Transverse colon (tissue), 3 donors: Measurements from ENCODE around the gene SMYD1.

Source experiments
- CTCF ChIP-seq, 5 experiments: fragments of 200-600 bp in 3 of 5; fragments of 450-650 bp in 2 of 5; sonication (generic) in 3 of 5; IDR thresholded peaks; 1 replicate in 2 of 5; 2 replicates in 3 of 5; pipeline ENCODE4 v1.5.1; 2016 to 2017; ENCODE audit warnings: antibody characterized with exemption in 5 of 5, inconsistent platforms in 3 of 5, mild to moderate bottlenecking in 2 of 5, moderate library complexity in 1 of 5
- POLR2A ChIP-seq: fragments of 450-650 bp; IDR thresholded peaks from one replicate; pipeline ENCODE4 v1.6.1; 2016; ENCODE audit warnings: antibody characterized with exemption, mild to moderate bottlenecking, moderate library complexity

GRCh38 chr2:88038263-88039105 is 29.1 kb upstream of the SMYD1 start:
- TF ChIP-seq POLR2A (no peak), CTCF (IDR thresholded peaks at IDR 0.05) (no peak)
